ENCODE data around the gene SYNDIG1. TPM values are rescaled to one million over a fixed set of nuclear protein-coding genes. Genes with fewer than 3 reads are reported as not detected.

SYNDIG1 gene
- total RNA-seq, 1 donor from 2014 or later = 17.6 TPM

- DNase-seq (ENCODE audit: low spot score) = no peak
- intact Hi-C loops (cut with DNase I) = no loop called here
Measured at GRCh38 chr20:24576447-24576846, 107.0 kb downstream of the SYNDIG1 start.

GRCh38 chr20:24577271-24577909 lies 108.0 kb downstream of the SYNDIG1 start:
- intact Hi-C loops (cut with DNase I) = no loop called here
- no peak for DNase-seq (ENCODE audit: low spot score)

GRCh38 chr20:24578567-24579415 lies 109.4 kb downstream of the SYNDIG1 start:
- DNase-seq (ENCODE audit: low spot score) = no peak
- intact Hi-C loops (cut with DNase I) = no loop called here

- DNase-seq (ENCODE audit: low spot score) = no peak
- intact Hi-C loops (cut with DNase I) = no loop called here
Measured at GRCh38 chr20:24579475-24579874, 110.0 kb downstream of the SYNDIG1 start.

GRCh38 chr20:24580006-24580405 lies 110.6 kb downstream of the SYNDIG1 start:
- DNase-seq (ENCODE audit: low spot score) = no peak
- intact Hi-C loops (cut with DNase I) = no loop called here

GRCh38 chr20:24580855-24581254 lies 111.4 kb downstream of the SYNDIG1 start:
- DNase-seq (ENCODE audit: low spot score) = no peak
- intact Hi-C loops (cut with DNase I) = no loop called here

GRCh38 chr20:24581443-24582170 lies 112.2 kb downstream of the SYNDIG1 start:
- intact Hi-C loops (cut with DNase I) = no loop called here
- DNase-seq (ENCODE audit: low spot score) = no peak

GRCh38 chr20:24582373-24583168 lies 113.1 kb downstream of the SYNDIG1 start:
- intact Hi-C loops (cut with DNase I) = no loop called here
- DNase-seq (ENCODE audit: low spot score) = no peak

- no peak for DNase-seq (ENCODE audit: low spot score)
- intact Hi-C loops (cut with DNase I) = no loop called here
Measured at GRCh38 chr20:24583169-24583792, 113.9 kb downstream of the SYNDIG1 start.

- intact Hi-C loops (cut with DNase I) = no loop called here
- DNase-seq (ENCODE audit: low spot score) = no peak
Measured at GRCh38 chr20:24584078-24584477, 114.6 kb downstream of the SYNDIG1 start.

- DNase-seq (ENCODE audit: low spot score) = no peak
Measured at GRCh38 chr20:24584538-24585356, 115.3 kb downstream of the SYNDIG1 start.

GRCh38 chr20:24585796-24586522 lies 116.5 kb downstream of the SYNDIG1 start:
- intact Hi-C loops (cut with DNase I) = no loop called here
- DNase-seq (ENCODE audit: low spot score) = no peak

More at GRCh38 chr20:24584538-24585356, 115.3 kb downstream of the SYNDIG1 start:
- intact Hi-C loops (cut with DNase I) = no loop called here

- DNase-seq (ENCODE audit: low spot score) = no peak
- intact Hi-C loops (cut with DNase I) = no loop called here
Measured at GRCh38 chr20:24586523-24586840, 117.1 kb downstream of the SYNDIG1 start.

GRCh38 chr20:24587384-24588046 lies 118.1 kb downstream of the SYNDIG1 start:
- intact Hi-C loops (cut with DNase I) = no loop called here

GRCh38 chr20:24588047-24588635 lies 118.7 kb downstream of the SYNDIG1 start:
- intact Hi-C loops (cut with DNase I) = no loop called here
- DNase-seq (ENCODE audit: low spot score) = no peak

More at GRCh38 chr20:24587384-24588046, 118.1 kb downstream of the SYNDIG1 start:
- no peak for DNase-seq (ENCODE audit: low spot score)

GRCh38 chr20:24588725-24589340 lies 119.4 kb downstream of the SYNDIG1 start:
- intact Hi-C loops (cut with DNase I) = no loop called here
- no peak for DNase-seq (ENCODE audit: low spot score)
